Psoas muscle (tissue), 8 donors: ENCODE results near the gene CDK5R1. TPM values are rescaled to one million over a fixed set of nuclear protein-coding genes. Genes with fewer than 3 reads are reported as not detected.
A peak's percentile ranks its signal among the peaks of the same experiment; 100 is the strongest.

Source experiments
- ATAC-seq, 4 donors: fragments of 200-7000 bp; cut with Tn5 transposase; one replicate each; pipeline ENCODE4 v1.9.1; 2020; ENCODE audit warnings: moderate library complexity in 3 of 4, mild to moderate bottlenecking in 2 of 4
- DNase-seq, 2 donors: peaks; one replicate each; pipeline ENCODE4 v3.0.0-alpha.2; 2020
- H3K27ac ChIP-seq: fragments of 200-600 bp; one replicate; pipeline ENCODE4 v1.8.0; 2022
- H3K27me3 ChIP-seq, 3 donors: fragments of 200-600 bp in 1 of 3; one replicate each; pipeline versions ENCODE4 v1.6.1 to v1.8.0; 2013 to 2022; ENCODE audit warnings: low read length in 2 of 3, mild to moderate bottlenecking in 2 of 3, moderate library complexity in 1 of 3; ENCODE audit not compliant: insufficient read depth in 3 of 3
- H3K36me3 ChIP-seq, 2 donors: fragments of 200-600 bp in 1 of 2; one replicate each; pipeline versions ENCODE4 v1.6.1 to v1.8.0; 2013 to 2022; ENCODE audit warnings: low read depth in 1 of 2, mild to moderate bottlenecking in 1 of 2, moderate library complexity in 1 of 2; ENCODE audit not compliant: insufficient read depth in 1 of 2
- H3K4me1 ChIP-seq: fragments of 200-600 bp; one replicate; pipeline ENCODE4 v1.8.0; 2022
- H3K4me3 ChIP-seq: fragments of 200-600 bp; one replicate; pipeline ENCODE4 v1.8.0; 2022; ENCODE audit warnings: mild to moderate bottlenecking
- H3K9me3 ChIP-seq: fragments of 200-600 bp; one replicate; pipeline ENCODE4 v1.8.0; 2022
- CTCF ChIP-seq: fragments of 200-600 bp; IDR thresholded peaks from one replicate; pipeline ENCODE4 v1.8.0; 2022; ENCODE audit warnings: antibody characterized with exemption
- WGBS, 3 donors: extraction: QIAGEN DNeasy Blood & Tissue Kit; methylation state at CpG; one replicate each; pipeline versions ENCODE4 v1.1.6 to v1.1.7; 2013; 5-methylcytosine and 5-hydroxymethylcytosine counted together
- intact Hi-C, 2 donors: fragments of 100-400 bp; cut with DNase I; formaldehyde crosslinking; loops; one replicate each; pipeline versions ENCODE4 v1.11.0 to v1.14.2; 2022
- polyA plus RNA-seq, 3 donors: library from polyadenylated mRNA; stranded (reverse); fragments of 200-250 nt; gene quantifications; one replicate each; pipeline ENCODE4 v1.2.3, GENCODE V29; 2013
- total RNA-seq, 4 donors: library from RNA; stranded (reverse); fragmentation: NEBNext Ultra II Directional in 2 of 4; extraction: Animal tissue kit (Norgen Biotek cat#: 25700) in 2 of 4; gene quantifications; one replicate each; pipeline versions ENCODE4 v1.2.1 to v1.2.4, GENCODE V29; 2021 to 2023
- donor health status: healthy with polysubstance abuse.
- donor health status: DM: no; HTN: no; CAD: no; lungs with moderate emphysema.
- donor health status: Bipolar disorder and iron deficiency.
- donor health status: healthy.
- donor health status: DM: yes; HTN: yes; CAD: no.
- donor health status: DM: no; HTN: no; CAD: no.
- donor health status: DM: no; HTN: no; CAD: no.
- donor health status: DM: yes; HTN: yes; CAD: no.

Gene CDK5R1
- total and polyA plus RNA-seq, 7 donors = 0.44 to 5.2 (median 2.0) TPM

- peak within 1 kb of the TSS; percentile 95 for H3K27ac ChIP-seq
- intact Hi-C loops = no loop called here
- TF ChIP-seq CTCF = peak; percentile 91
- peaks cover 16% of the 10 kb centered on the region for H3K4me1 ChIP-seq
- ATAC-seq (peak; percentile 93 to 94 (median 94)), DNase-seq (peak; percentile 99)
- H3K4me3 ChIP-seq = peak within 1 kb of the TSS; percentile 98
- H3K27me3 ChIP-seq = no peaks in the 10 kb centered on the region
- 0 to 1% (median 0%) methylated on average over 59 to 74 of the region's 74 CpGs for WGBS, 3 donors
- H3K36me3 ChIP-seq = peaks cover 8 to 29% of the 10 kb centered on the region in 2 donors
- no peaks in the 10 kb centered on the region for H3K9me3 ChIP-seq
Observed at GRCh38 chr17:32444301-32445073, 42.3 kb upstream of the CDK5R1 start, which contains the start of gene PSMD11. TSS of gene PSMD11 (plus strand) at chr17:32444510. CDS start at chr17:32444524, 14 bp downstream.

GRCh38 chr17:32445074-32445415, 41.7 kb upstream of the CDK5R1 start:
- Histone ChIP-seq H3K27me3 (no peaks in the 10 kb centered on the region), H3K4me1 (peaks cover 16% of the 10 kb centered on the region), H3K27ac (peak overlapping the region; percentile 95), H3K36me3 (peaks cover 10 to 34% of the 10 kb centered on the region in 2 donors), H3K9me3 (no peaks in the 10 kb centered on the region), H3K4me3 (peak overlapping the region; percentile 98)
- peak; percentile 67 to 83 (median 76) for ATAC-seq
- TF ChIP-seq CTCF = peak; percentile 5
- 0 to 1% (median 0%) methylated on average over 14 of the region's 14 CpGs for WGBS, 3 donors
- DNase-seq = peak; percentile 42 to 73
- intact Hi-C loops = no loop called here

GRCh38 chr17:32445497-32445896, 41.3 kb upstream of the CDK5R1 start:
- no peaks in the 10 kb centered on the region for H3K9me3 ChIP-seq
- DNase-seq (no peak), ATAC-seq (no peak)
- intact Hi-C loops = no loop called here
- 14 to 17% (median 15%) methylated on average over 6 of the region's 6 CpGs for WGBS, 3 donors
- H3K27me3 ChIP-seq = no peaks in the 10 kb centered on the region
- H3K4me3 ChIP-seq = peak overlapping the region; percentile 98
- TF ChIP-seq CTCF = no peak
- peaks cover 16% of the 10 kb centered on the region for H3K4me1 ChIP-seq
- H3K27ac ChIP-seq = peak overlapping the region; percentile 95
- H3K36me3 ChIP-seq = peaks cover 10 to 39% of the 10 kb centered on the region in 2 donors

- peaks cover 11 to 44% of the 10 kb centered on the region in 2 donors for H3K36me3 ChIP-seq
- intact Hi-C loops = no loop called here
- no peaks in the 10 kb centered on the region for H3K9me3 ChIP-seq
- peak overlapping the region; percentile 95 for H3K27ac ChIP-seq
- ATAC-seq = no peak
- 52 to 58% (median 55%) methylated on average over 2 of the region's 2 CpGs for WGBS, 3 donors
- no peaks in the 10 kb centered on the region for H3K27me3 ChIP-seq
- TF ChIP-seq CTCF = no peak
- peak overlapping the region; percentile 98 for H3K4me3 ChIP-seq
- H3K4me1 ChIP-seq = peaks cover 16% of the 10 kb centered on the region
- DNase-seq = no peak
Observed at GRCh38 chr17:32445971-32446370, 40.8 kb upstream of the CDK5R1 start.
